ENCODE data around the gene TMPRSS13. TPM values are rescaled to one million over a fixed set of nuclear protein-coding genes. Genes with fewer than 3 reads are reported as not detected.
A peak's percentile ranks its signal among the peaks of the same experiment; 100 is the strongest.
"Not testable (repeated sequence)": the region's sequence is repeated elsewhere in the genome, so short reads cannot be mapped to it uniquely, and the experiment has no call there.

The TMPRSS13 gene
- total RNA-seq, 1 experiment from 2014 or later = 53.1 TPM

- peak in 1 of 2 experiments; percentile 21 for DNase-seq
- H3K9me3 ChIP-seq = no peaks in the 10 kb centered on the region
- peak overlapping the region; percentile 93 for H3K4me3 Mint-ChIP-seq (ENCODE audit: unreplicated experiment)
- POLR2A ChIA-PET = interaction anchor here (0.6 to 2.1 kb wide), 2 partner anchors 12 to 21 kb away, joined by 3 to 6 read pairs; no protein-coding TSS in a partner anchor
- H3K4me1 ChIP-seq = peaks cover 42% of the 10 kb centered on the region
- CTCF ChIA-PET = interaction anchor here (2.2 kb wide), 1 partner anchor 19 kb away, joined by 36 read pairs; no protein-coding TSS in a partner anchor
- peak overlapping the region; percentile 99 for H3K27ac Mint-ChIP-seq (ENCODE audit: unreplicated experiment)
- no peak overlapping the region for H3K4me3 ChIP-seq (ENCODE audit: low read depth, low read length)
- H3K36me3 Mint-ChIP-seq (ENCODE audit: insufficient read depth, unreplicated experiment) = peaks cover 12% of the 10 kb centered on the region
- BruUV-seq (replicated peaks) = no TSS peak
- intact Hi-C loops (cut with micrococcal nuclease; ENCODE audit: unreplicated experiment) = no loop called here
- H3K4me1 Mint-ChIP-seq (ENCODE audit: low read depth, unreplicated experiment) = peaks cover 53% of the 10 kb centered on the region
- no peak for TF ChIP-seq CTCF (IDR thresholded peaks at IDR 0.05; ENCODE audit: insufficient read depth in 1 of 2, low read depth in 1 of 2, low read length in 1 of 2, severe bottlenecking in 1 of 2, unreplicated experiment in 1 of 2)
- H3K27me3 ChIP-seq (replicated peaks; ENCODE audit: control insufficient read depth, insufficient read depth, low read length) = no peaks in the 10 kb centered on the region
- H3K9me3 Mint-ChIP-seq (ENCODE audit: unreplicated experiment) = no peaks in the 10 kb centered on the region
- no peaks in the 10 kb centered on the region for H3K36me3 ChIP-seq (ENCODE audit: control insufficient read depth, insufficient read depth, low read length)
- H3K27me3 Mint-ChIP-seq (ENCODE audit: insufficient read depth, unreplicated experiment) = no peaks in the 10 kb centered on the region
These were observed 1.3 kb downstream of the TMPRSS13 start for GRCh38 chr11:117927926-117928325.

GRCh38 chr11:117926166-117926565, 3.0 kb downstream of the TMPRSS13 start:
- H3K27me3 ChIP-seq (replicated peaks; ENCODE audit: control insufficient read depth, insufficient read depth, low read length); H3K36me3 ChIP-seq (ENCODE audit: control insufficient read depth, insufficient read depth, low read length); H3K27me3 Mint-ChIP-seq (ENCODE audit: insufficient read depth, unreplicated experiment); BruUV-seq (replicated peaks); H3K4me3 Mint-ChIP-seq (ENCODE audit: unreplicated experiment); H3K4me3 ChIP-seq (ENCODE audit: low read depth, low read length); DNase-seq; CTCF ChIA-PET; H3K9me3 Mint-ChIP-seq (ENCODE audit: unreplicated experiment); POLR2A ChIA-PET; H3K9me3 ChIP-seq; intact Hi-C loops (cut with micrococcal nuclease; ENCODE audit: unreplicated experiment); H3K27ac Mint-ChIP-seq (ENCODE audit: unreplicated experiment): not testable (repeated sequence)
- H3K4me1 ChIP-seq = peaks cover 26% of the 10 kb centered on the region
- H3K4me1 Mint-ChIP-seq (ENCODE audit: low read depth, unreplicated experiment) = peaks cover 39% of the 10 kb centered on the region
- H3K36me3 Mint-ChIP-seq (ENCODE audit: insufficient read depth, unreplicated experiment) = peaks cover 12% of the 10 kb centered on the region

GRCh38 chr11:117925198-117925925, 3.8 kb downstream of the TMPRSS13 start:
- H3K4me1 ChIP-seq = peaks cover 18% of the 10 kb centered on the region
- no peak overlapping the region for H3K4me3 ChIP-seq (ENCODE audit: low read depth, low read length)
- H3K27me3 ChIP-seq (replicated peaks; ENCODE audit: control insufficient read depth, insufficient read depth, low read length) = no peaks in the 10 kb centered on the region
- H3K27me3 Mint-ChIP-seq (ENCODE audit: insufficient read depth, unreplicated experiment) = no peaks in the 10 kb centered on the region
- DNase-seq = no peak
- TF ChIP-seq CTCF (IDR thresholded peaks at IDR 0.05; ENCODE audit: insufficient read depth in 1 of 2, low read depth in 1 of 2, low read length in 1 of 2, severe bottlenecking in 1 of 2, unreplicated experiment in 1 of 2) = no peak
- H3K36me3 ChIP-seq (ENCODE audit: control insufficient read depth, insufficient read depth, low read length) = no peaks in the 10 kb centered on the region
- ChIA-PET CTCF (interaction anchor here (2.7 kb wide), 1 partner anchor 21 kb away, joined by 19 read pairs; no protein-coding TSS in a partner anchor), POLR2A (interaction anchor here (0.6 kb wide), 1 partner anchor 18 kb away, joined by 3 read pairs; no protein-coding TSS in a partner anchor)
- no peak overlapping the region for H3K4me3 Mint-ChIP-seq (ENCODE audit: unreplicated experiment)
- no peaks in the 10 kb centered on the region for H3K9me3 Mint-ChIP-seq (ENCODE audit: unreplicated experiment)
- H3K36me3 Mint-ChIP-seq (ENCODE audit: insufficient read depth, unreplicated experiment) = peaks cover 12% of the 10 kb centered on the region
- peaks cover 35% of the 10 kb centered on the region for H3K4me1 Mint-ChIP-seq (ENCODE audit: low read depth, unreplicated experiment)
- H3K27ac Mint-ChIP-seq (ENCODE audit: unreplicated experiment) = no peak overlapping the region
- BruUV-seq (replicated peaks) = no TSS peak
- intact Hi-C loops (cut with micrococcal nuclease; ENCODE audit: unreplicated experiment) = no loop called here
- H3K9me3 ChIP-seq = no peaks in the 10 kb centered on the region

All from Caco-2 (cell line).